Coronary artery (tissue), 2 donors: ENCODE measurements around the gene CFAP61.

Source experiments
- DNase-seq: peaks from one replicate; pipeline ENCODE4 v3.0.0-alpha.2; 2017; ENCODE audit warnings: low spot score
- H3K27ac ChIP-seq, 2 donors: fragments of 200-600 bp; sonication (generic); one replicate each; pipeline ENCODE4 v1.5.1; 2016 to 2019
- H3K4me3 ChIP-seq: fragments of 200-600 bp; sonication (generic); 2 replicates; pipeline ENCODE4 v1.5.1; 2016; ENCODE audit warnings: mild to moderate bottlenecking, moderate library complexity
- CTCF ChIP-seq: fragments of 200-600 bp; sonication (generic); IDR thresholded peaks from one replicate; pipeline ENCODE4 v1.5.1; 2019; ENCODE audit warnings: antibody characterized with exemption

CFAP61 gene

DNA sequence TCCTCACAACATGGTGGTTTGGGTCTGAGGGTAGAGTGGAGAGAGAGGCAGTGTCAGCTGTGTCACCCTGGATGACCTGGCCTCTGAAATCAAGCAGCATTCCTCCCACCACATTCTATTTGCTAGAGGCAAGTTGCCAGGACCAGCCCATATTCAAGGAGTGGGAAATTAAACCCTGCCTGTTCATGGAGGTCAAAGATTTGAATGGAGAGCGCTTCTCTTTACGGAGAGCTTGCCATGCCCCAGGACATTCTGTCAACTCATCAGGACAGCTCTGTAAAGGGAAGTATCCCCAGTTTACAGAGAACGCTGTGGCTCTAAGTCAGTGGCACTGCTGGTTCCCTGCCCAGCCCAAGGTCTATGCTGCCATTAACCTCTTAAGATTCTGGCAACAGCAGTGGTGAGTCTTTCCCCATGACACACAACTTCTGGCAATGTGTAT lies 225.6 kb downstream of the CFAP61 start:
- DNase-seq: no peak
- H3K27ac ChIP-seq: peak overlapping the region in 1 of 2 donors; percentile 20
- TF ChIP-seq CTCF: no peak

DNA sequence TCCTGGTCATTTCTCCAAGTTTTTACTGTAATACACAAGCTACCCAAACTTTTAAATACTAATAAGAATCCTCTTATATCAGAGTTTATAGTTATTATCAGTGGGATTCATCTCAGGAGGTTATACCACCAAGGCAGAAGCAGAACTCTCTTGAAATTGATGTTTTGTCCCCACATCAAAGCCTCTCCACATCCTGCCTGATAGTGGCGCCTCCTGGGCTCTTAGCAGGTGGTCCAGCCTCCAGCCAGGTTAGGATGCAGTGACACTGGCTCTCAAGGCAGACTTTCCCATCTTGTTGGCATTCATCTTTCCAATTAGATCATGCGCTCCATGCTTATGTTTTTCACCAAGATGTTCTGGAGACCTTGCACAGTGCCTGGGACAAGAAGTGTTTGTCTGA lies 233.7 kb downstream of the CFAP61 start:
- no peak for TF ChIP-seq CTCF
- H3K4me3 ChIP-seq: no peak overlapping the region
- H3K27ac ChIP-seq: no peak overlapping the region
- no peak for DNase-seq

More for the DNA sequence above, 225.6 kb downstream of the CFAP61 start:
- no peak overlapping the region for H3K4me3 ChIP-seq

DNA sequence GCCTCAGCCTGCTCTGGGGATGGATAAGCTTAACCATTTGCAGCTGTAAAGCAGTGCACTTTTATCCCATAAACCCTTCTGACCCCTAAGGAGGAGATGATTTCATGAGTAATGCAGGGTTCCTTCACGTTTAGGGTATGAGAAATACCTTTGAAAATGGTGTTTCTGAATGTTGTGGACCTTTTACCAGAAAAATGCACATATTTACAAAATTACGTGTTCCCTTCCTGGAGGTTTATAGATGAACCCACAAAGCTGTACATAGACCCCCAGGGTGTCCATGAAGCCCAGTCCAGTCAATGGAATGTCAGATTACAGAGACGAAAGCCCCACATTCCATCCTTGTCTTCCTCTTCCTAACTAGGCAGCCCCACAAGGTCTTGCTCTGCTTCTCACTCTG lies 237.0 kb downstream of the CFAP61 start:
- no peak for DNase-seq
- Histone ChIP-seq H3K4me3 (no peak overlapping the region), H3K27ac (no peak overlapping the region)
- no peak for TF ChIP-seq CTCF

- no peak for DNase-seq
- H3K4me3 ChIP-seq: no peak overlapping the region
- no peak overlapping the region for H3K27ac ChIP-seq
- no peak for TF ChIP-seq CTCF
Measured at GRCh38 chr20:20292472-20292871, 240.1 kb downstream of the CFAP61 start.

- TF ChIP-seq CTCF: no peak
Measured at GRCh38 chr20:20293141-20293540, 240.8 kb downstream of the CFAP61 start.

DNA sequence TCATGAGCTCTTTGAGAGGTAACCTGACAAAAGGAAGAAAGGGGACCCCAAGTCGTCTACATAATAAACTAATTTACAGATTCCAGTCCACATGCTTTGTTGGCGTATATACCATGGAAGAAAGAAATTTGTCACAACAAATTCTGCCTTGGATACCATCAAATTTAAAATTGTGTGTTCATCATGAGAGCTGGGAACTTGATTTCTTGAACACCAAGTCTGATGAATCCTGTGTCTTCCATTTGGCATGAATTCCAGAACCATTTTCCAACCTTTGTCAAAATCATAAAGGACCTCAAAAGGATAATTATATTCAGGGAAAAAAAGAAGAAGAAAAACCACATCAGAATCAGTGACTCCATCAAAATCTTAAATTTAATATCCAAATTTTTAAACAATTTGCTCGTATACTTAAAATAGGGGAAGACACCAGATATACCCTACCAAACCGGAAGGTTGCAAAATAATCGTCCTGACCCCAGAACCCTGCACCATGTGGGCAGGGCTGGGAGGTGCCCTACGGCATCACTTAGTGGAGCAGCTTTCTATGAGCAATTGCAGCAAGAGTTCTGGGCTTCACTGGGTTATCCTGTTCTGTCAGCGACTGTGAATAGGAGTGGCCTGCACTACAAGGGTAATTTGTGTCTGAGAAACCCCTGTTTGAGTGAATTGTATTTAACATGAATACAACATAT lies 241.5 kb downstream of the CFAP61 start:
- H3K27ac ChIP-seq: no peak overlapping the region
- no peak overlapping the region for H3K4me3 ChIP-seq
- no peak for TF ChIP-seq CTCF
- no peak for DNase-seq

More at GRCh38 chr20:20293141-20293540, 240.8 kb downstream of the CFAP61 start:
- Histone ChIP-seq H3K4me3 (no peak overlapping the region), H3K27ac (no peak overlapping the region)
- DNase-seq: no peak
